Daoy (cell line): ENCODE results near the gene SCUBE2. TPM values are rescaled to one million over a fixed set of nuclear protein-coding genes. Genes with fewer than 3 reads are reported as not detected.

Source experiments
- DNase-seq: peaks from one replicate; pipeline ENCODE4 v3.0.0-alpha.2; 2015; ENCODE audit warnings: low read depth
- total RNA-seq: library from RNA; depleted of rRNA; stranded (reverse); fragments of >200 nt; shearing (Covaris generic); gene quantifications from 2 replicates; pipeline ENCODE4 v1.2.3, GENCODE V29; 2014

Gene SCUBE2
- total RNA-seq, 1 experiment from 2014 or later = 0.51 TPM

DNA sequence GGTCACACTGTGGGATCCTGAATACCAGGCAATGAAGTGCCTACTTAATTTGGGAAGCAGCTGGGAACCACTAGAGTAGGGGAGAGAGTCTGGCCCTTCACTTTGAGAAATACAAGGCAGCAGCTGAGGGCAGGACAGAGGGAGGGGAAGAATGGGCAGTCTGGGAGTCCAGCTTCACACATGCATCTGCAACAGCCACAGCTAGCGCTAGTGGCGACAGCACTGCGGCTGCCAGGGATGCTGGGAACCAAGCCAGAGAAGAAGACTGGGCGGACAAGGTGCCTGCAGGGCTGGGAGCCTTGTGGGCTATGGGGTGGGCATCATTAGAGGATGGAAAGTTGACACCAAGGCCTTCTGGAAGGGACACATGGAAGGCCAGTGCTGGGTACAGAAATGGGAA lies 15.8 kb downstream of the SCUBE2 start:
- no peak for DNase-seq

GRCh38 chr11:9074338-9075029 lies 16.9 kb downstream of the SCUBE2 start:
- no peak for DNase-seq

DNA sequence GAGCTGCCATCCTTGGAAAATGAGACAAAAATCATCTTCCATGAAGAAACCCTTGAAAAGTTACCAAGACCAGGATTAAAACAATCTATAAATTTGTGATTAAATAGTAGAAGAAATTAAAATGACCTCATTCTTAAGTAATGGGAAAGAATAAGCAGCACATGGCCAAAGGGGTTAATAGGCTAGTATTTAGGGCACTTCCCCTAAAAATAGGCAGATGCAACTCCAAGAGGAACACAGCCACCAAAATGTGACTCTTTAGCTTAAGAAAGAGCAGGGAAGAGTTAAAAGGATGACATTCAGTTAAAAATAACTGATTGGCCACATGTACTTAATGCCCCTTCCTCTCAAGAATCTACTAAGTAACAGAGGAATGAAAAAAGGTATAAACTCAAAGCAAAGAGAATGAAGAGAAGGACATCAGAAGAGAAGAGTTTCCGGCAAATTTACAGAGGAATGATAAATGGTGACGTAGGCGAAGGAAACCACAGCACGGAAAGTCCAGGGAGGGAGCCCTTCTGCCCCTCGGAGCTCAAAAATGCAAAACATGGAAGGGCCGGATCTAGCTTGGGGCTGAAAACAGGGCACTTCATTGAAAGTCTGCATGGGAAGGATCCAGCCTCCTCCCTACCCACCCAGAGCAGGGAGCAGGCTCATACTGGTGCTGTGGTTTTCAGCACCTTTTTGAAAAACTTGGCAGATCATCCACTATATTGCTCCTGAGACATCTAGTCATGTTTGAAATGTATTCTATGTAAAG lies 17.8 kb downstream of the SCUBE2 start:
- DNase-seq = no peak

GRCh38 chr11:9072626-9073176 lies 18.7 kb downstream of the SCUBE2 start:
- no peak for DNase-seq

- DNase-seq = no peak
These were observed 19.7 kb downstream of the SCUBE2 start for GRCh38 chr11:9071692-9072091.

- DNase-seq = no peak
These were observed 20.5 kb downstream of the SCUBE2 start for GRCh38 chr11:9070749-9071491.

GRCh38 chr11:9069862-9070470 lies 21.4 kb downstream of the SCUBE2 start:
- no peak for DNase-seq

DNA sequence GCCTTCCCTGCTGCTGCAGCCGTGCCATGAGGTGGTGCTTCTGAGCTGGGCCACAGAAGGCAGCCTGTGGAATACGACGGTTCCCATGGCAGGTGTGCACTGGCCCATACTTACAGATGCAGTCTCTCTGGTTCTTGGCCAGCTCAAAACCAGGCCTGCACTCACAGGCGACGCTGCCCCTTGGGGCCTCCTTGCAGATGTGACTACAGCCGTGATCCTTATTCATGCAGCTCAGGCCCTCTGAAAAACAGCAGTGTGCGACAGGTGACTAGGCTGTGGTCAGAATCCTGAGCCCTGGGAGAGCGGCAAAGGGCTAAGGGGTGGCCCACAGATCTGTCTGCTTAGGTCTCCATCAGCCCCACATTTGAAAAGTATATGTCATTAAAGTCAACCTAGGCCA lies 22.1 kb downstream of the SCUBE2 start:
- DNase-seq = no peak

DNA sequence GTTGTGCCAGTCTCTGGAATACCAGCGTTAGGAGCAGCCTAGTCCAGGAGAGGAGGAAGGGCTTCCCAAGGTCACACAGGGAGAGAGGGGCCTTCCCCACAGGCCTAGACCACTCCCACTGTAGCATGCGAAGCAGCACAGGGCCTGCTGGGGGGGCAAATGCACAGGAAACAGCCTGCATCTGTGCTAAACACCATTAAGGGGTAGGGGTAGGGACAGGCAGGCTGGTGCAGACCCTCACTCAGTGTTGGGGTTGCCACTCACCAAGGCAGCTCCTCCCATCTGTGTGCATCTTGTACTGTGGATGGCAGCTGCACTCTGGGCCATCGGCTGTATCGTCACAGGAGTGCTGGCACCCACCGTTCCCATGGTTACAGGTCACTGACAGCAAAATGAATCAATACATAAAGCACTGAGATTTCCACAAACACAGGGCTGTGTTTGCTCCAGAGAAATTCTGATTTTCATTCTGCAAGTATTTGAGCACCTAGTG lies 24.9 kb downstream of the SCUBE2 start:
- no peak for DNase-seq

DNA sequence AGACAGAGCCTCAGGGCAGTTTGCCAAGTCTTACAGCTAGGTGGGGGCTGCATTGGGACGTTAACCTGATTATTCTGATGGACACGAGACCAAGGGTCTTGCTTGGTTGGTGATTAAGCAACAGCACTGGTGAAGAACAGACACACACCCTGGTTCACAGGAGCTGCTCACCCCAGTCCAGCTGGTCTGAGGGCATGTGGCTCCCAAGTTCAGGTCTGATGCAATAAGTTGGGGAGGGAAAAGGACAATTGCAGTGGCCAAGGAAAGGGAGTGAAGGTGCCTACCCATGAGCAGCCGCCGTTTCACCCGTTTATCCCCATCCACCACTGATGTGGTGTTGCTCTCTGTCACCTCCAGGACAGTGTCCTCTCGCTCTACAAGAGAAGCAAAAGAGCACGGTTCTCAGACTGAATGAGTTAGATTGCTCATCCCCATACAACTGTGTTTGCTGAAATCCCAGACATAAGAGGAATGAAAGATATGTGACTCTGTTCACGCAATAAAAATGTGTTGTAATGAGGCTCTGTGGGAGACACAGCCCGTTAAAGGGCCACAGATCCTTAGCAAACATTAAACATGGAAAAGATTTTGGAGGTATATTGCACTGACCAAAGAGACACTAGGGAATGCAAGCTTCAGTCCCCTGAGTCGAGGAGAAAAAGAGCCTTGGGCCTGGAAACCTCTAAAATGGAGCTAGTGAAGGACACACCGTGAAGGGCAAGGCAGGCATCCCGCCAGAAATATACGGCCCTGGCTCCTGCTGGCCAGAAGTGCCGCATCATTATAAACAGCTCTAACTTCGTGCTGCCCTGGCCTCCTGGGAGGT lies 25.6 kb downstream of the SCUBE2 start:
- no peak for DNase-seq

- DNase-seq = no peak
These were observed 29.6 kb downstream of the SCUBE2 start for GRCh38 chr11:9061807-9062206.

DNA sequence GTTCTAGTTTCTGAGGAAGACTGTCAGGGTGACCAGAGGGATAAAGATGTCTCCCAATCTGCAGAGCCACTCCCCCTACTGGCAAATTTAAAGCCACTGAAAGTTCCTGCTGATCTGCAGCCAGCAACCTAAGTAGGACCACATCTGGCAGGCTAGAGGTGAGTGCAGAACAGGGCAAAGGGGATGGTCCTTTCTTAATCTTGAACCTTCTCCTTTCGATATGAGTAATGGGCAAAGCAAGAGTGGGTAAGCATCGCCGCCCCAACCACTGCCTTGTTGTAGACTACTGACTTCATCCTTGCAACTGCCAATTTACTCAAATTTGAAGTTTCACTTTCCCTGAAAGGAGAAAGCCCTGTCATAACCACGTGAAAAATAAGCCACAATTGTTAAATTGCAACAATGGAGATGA lies 30.7 kb downstream of the SCUBE2 start:
- DNase-seq = no peak

GRCh38 chr11:9059406-9059805 lies 32.0 kb downstream of the SCUBE2 start:
- DNase-seq = no peak

GRCh38 chr11:9057888-9058287 lies 33.5 kb downstream of the SCUBE2 start:
- no peak for DNase-seq

GRCh38 chr11:9057007-9057406 lies 34.4 kb downstream of the SCUBE2 start:
- no peak for DNase-seq

- DNase-seq = no peak
These were observed 34.9 kb downstream of the SCUBE2 start for GRCh38 chr11:9056467-9056866.

- peak; percentile 19 for DNase-seq
These were observed 37.9 kb downstream of the SCUBE2 start for GRCh38 chr11:9053316-9054035.

DNA sequence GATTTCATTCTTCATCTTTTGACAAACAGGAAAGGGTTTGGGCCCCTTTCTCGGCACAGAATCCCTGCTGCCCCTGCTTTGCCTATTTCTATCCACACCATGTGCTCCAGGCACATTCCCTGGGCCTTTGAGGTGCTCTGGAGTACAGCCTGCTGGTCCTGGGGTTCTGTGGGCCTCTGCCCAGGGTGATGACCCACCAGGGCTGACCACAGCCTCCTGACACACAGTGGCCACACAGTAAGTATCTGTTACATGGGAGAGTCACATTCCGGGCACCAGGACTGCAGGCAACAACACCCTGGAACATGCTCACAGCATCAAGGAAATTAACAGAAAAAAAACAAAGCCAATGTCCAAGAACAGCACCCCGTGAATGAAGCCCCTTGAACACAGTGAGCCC lies 39.1 kb downstream of the SCUBE2 start:
- no peak for DNase-seq

GRCh38 chr11:9049959-9050358 lies 41.4 kb downstream of the SCUBE2 start:
- no peak for DNase-seq

DNA sequence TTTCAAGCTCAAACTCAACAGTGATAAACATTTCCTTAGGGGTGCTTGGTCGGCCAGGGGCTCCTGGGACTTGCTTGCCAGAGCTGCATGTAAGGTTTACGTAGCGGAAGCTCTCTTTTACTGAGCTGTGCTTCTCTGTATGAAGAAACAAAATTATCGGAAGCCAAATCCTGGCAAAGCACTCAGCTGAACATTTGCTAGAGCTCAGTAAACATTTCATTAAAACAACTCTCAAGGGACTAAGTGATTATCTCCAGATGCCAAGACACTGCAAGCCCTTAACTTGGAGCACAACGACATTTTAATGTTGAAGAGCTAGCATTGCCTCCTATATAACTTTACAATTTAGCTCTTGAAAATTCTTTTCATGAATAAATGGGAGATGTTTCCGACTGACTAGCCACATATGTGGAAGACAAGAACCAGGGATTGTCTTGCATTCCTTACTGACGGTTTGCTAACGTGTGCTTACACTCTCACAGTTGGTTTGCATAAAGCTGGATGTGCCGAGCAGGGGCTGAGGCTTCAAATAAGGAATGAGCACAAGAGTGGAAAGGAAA lies 43.4 kb downstream of the SCUBE2 start:
- DNase-seq = no peak
